SU-DHL-6 (cell line): ENCODE data around the gene LYZ.

Experiments used
- H2AFZ ChIP-seq: fragments of 200-600 bp; sonication (generic); 2 replicates; pipeline ENCODE4 v1.6.1; 2014; ENCODE audit warnings: low read depth, mild to moderate bottlenecking, moderate library complexity, mixed read lengths, antibody characterized with exemption, low read length; ENCODE audit not compliant: severe bottlenecking
- H3F3A ChIP-seq: fragments of 200-600 bp; shearing (Covaris generic); 2 replicates; pipeline ENCODE4 v1.6.0; 2016; ENCODE audit warnings: antibody characterized with exemption, mild to moderate bottlenecking; ENCODE audit not compliant: insufficient read depth
- H3K27ac ChIP-seq: fragments of 200-600 bp; sonication (generic); 2 replicates; pipeline ENCODE4 v1.5.1; 2016; ENCODE audit warnings: low read depth, mild to moderate bottlenecking, low read length, moderate library complexity, mixed read lengths
- H3K27me3 ChIP-seq: fragments of 200-600 bp; sonication (generic), shearing (Covaris generic); 2 replicates; pipeline ENCODE4 v1.6.0; 2014; ENCODE audit warnings: mild to moderate bottlenecking, low read length
- H3K36me3 ChIP-seq: fragments of 200-600 bp; sonication (generic); 2 replicates; pipeline ENCODE4 v1.6.1; 2014; ENCODE audit warnings: mild to moderate bottlenecking, low read length, mixed read lengths
- H3K4me2 ChIP-seq: fragments of 300-600, 200-600 bp; shearing (Covaris generic), sonication (generic); 2 replicates; pipeline ENCODE4 v1.6.0; 2014; ENCODE audit warnings: low read length, low read depth, mild to moderate bottlenecking; ENCODE audit not compliant: poor library complexity, severe bottlenecking
- H3K4me3 ChIP-seq: fragments of 200-600 bp; sonication (generic); 2 replicates; pipeline ENCODE4 v1.5.1; 2014; ENCODE audit warnings: antibody characterized with exemption, low read length, mild to moderate bottlenecking, mixed read lengths; ENCODE audit not compliant: insufficient read depth, poor library complexity, severe bottlenecking
- H3K79me2 ChIP-seq: fragments of 200-600 bp; sonication (generic); 2 replicates; pipeline ENCODE4 v1.6.1; 2014; ENCODE audit warnings: mild to moderate bottlenecking, low read length, moderate library complexity; ENCODE audit not compliant: insufficient read depth
- H3K9ac ChIP-seq: fragments of 200-600 bp; sonication (generic); 2 replicates; pipeline ENCODE4 v1.7.0; 2014; ENCODE audit warnings: mild to moderate bottlenecking, low read length
- H3K9me2 ChIP-seq: fragments of 200-600 bp; sonication (generic); replicated peaks from 2 replicates; pipeline ENCODE4 v1.6.1; 2014; ENCODE audit warnings: low read length; ENCODE audit not compliant: insufficient read depth
- H3K9me3 ChIP-seq: fragments of 200-600 bp; sonication (generic); 2 replicates; pipeline ENCODE4 v1.6.1; 2014; ENCODE audit warnings: low read length, mixed read lengths; ENCODE audit not compliant: insufficient read depth
- H4K20me1 ChIP-seq: fragments of 200-600 bp; sonication (generic); 2 replicates; pipeline ENCODE4 v1.6.1; 2014; ENCODE audit warnings: low read depth, mild to moderate bottlenecking, antibody characterized with exemption, low read length, moderate library complexity, mixed read lengths
- EZH2phosphoT487 ChIP-seq: fragments of 200-600 bp; sonication (generic), shearing (Covaris generic); conservative IDR thresholded peaks from 2 replicates; pipeline ENCODE4 v1.6.1; 2018; ENCODE audit warnings: mild to moderate bottlenecking, antibody characterized with exemption, low read length, moderate library complexity, mixed read lengths
- TF ChIP-seq, protein P1 (sequence below): fragments of 200-600 bp; sonication (generic); IDR thresholded peaks from one replicate; pipeline ENCODE4 v1.5.1; 2017; ENCODE audit warnings: antibody characterized with exemption, mild to moderate bottlenecking, low read length, moderate library complexity; ENCODE audit not compliant: insufficient read depth, poor library complexity, severe bottlenecking

LYZ gene

DNA sequence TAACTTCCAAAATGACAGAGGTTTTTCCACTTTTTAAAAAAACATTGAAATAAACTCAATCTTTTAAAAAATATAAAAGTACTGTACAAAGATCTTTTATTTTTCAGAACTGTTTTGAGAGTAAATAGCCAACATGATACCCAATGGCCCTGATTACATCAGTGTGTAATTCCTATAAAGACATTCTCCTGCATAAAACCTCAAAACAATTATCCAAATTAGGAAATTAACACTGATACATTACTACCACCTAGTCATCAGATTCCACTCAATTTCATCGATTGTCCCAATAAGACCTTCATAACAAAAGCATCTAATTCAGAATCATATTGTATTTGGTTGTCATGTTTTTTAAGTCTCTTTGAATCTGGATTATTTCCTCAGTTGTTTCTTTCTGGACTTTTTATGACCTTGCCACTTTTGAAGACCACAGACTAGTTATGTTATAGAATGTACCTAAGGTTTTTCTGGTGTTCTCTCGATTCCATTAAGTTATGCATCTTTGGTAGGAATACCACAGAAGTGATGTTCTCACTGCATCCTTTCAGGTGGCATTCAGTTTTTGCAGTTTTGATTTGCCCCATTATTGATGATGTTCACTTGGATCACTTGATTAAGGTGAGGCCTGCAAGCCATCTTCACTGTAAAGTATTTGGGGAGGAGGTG lies 7.3 kb downstream of the LYZ start:
- no peak for TF ChIP-seq EZH2phosphoT487
- TF ChIP-seq, protein P1, sequence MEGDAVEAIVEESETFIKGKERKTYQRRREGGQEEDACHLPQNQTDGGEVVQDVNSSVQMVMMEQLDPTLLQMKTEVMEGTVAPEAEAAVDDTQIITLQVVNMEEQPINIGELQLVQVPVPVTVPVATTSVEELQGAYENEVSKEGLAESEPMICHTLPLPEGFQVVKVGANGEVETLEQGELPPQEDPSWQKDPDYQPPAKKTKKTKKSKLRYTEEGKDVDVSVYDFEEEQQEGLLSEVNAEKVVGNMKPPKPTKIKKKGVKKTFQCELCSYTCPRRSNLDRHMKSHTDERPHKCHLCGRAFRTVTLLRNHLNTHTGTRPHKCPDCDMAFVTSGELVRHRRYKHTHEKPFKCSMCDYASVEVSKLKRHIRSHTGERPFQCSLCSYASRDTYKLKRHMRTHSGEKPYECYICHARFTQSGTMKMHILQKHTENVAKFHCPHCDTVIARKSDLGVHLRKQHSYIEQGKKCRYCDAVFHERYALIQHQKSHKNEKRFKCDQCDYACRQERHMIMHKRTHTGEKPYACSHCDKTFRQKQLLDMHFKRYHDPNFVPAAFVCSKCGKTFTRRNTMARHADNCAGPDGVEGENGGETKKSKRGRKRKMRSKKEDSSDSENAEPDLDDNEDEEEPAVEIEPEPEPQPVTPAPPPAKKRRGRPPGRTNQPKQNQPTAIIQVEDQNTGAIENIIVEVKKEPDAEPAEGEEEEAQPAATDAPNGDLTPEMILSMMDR = no peak
- no peak overlapping the region for H3K27ac ChIP-seq

DNA sequence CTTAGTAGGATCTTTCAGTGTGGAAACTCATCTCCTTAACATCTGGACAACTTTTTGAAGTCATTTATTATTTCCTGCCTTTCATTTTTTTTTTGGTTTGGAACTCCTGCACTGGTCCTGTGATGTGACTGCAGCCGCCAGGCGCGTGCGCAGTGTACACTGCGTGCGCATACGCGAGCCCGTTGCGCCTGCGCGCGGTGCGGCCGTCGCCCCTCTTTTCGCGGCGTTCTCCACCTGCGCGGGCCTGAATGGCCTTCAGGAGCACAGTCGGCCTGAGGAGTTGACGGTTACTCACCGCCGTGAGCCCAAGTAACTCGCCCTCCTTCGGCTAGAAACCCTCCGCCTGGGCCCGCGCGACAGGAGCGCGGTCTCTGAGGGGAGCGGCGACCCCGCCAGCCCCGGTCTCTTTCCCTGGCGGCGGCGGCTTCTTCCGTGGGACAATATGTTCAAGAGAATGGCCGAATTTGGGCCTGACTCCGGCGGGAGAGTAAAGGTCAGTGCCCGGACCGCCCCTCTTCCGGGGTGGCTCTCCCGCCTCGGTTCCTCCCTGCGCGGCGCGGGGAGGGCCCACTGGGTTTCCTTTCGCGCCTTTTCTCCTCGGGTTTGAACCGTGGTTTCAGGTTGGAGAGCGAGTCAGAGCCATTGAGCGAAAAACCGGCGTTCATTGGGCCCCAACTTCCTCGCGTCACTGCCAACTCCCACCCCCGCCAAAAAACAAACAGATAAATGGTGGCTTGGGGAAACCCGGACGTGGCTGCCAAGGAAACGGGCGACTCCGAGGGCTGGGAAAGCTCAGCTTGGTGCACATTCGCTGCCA lies 11.6 kb downstream of the LYZ start, which contains the start of gene YEATS4:
Gene YEATS4, plus strand, starts transcription at position 213 of the 817 bp plus-strand sequence. Its CDS starts 230 bp downstream, at position 443.
- Histone ChIP-seq H2AFZ (peak within 1 kb of the TSS; percentile 81), H3K36me3 (peaks cover 22% of the 10 kb centered on the region), H3F3A (peaks cover 5% of the 10 kb centered on the region; the same call in 1 of the 2 replicates), H3K79me2 (peaks cover 47% of the 10 kb centered on the region), H3K27me3 (no peaks in the 10 kb centered on the region), H4K20me1 (no peaks in the 10 kb centered on the region), H3K9me2 (no peaks in the 10 kb centered on the region), H3K27ac (peak within 1 kb of the TSS; percentile 83), H3K9ac (peak within 1 kb of the TSS; percentile 90), H3K9me3 (no peaks in the 10 kb centered on the region), H3K4me2 (peak within 1 kb of the TSS; percentile 82), H3K4me3 (peak within 1 kb of the TSS; percentile 70)
- TF ChIP-seq EZH2phosphoT487 = no peak
- TF ChIP-seq, protein P1 = no peak

More for the DNA sequence above, 7.3 kb downstream of the LYZ start:
- no peak overlapping the region for H3K4me2 ChIP-seq
- no peak overlapping the region for H3K9ac ChIP-seq
- no peak overlapping the region for H3K4me3 ChIP-seq
- H3K79me2 ChIP-seq = peaks cover 8% of the 10 kb centered on the region
- H3K9me2 ChIP-seq = no peaks in the 10 kb centered on the region
- H3K27me3 ChIP-seq = no peaks in the 10 kb centered on the region
- peaks cover 5% of the 10 kb centered on the region; the same call in 1 of the 2 replicates for H3F3A ChIP-seq
- H4K20me1 ChIP-seq = no peaks in the 10 kb centered on the region
- H3K9me3 ChIP-seq = no peaks in the 10 kb centered on the region
- H3K36me3 ChIP-seq = no peaks in the 10 kb centered on the region
- H2AFZ ChIP-seq = no peak overlapping the region

DNA sequence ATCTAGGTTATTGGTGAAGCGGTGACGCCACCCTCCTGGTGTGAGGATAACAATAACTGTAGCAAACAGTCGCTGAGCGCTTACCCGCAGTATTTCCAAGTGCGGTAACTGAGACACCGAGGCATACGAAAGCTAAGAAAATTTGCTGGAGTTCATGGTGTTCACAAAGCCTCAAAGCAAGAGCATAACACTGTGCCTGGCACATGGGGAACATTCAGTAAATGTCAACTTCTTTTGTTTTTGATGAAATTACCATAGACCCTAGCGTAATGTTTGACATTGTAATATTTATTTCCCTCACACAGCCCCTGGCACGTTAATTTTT lies 12.1 kb downstream of the LYZ start:
- Histone ChIP-seq H4K20me1 (no peaks in the 10 kb centered on the region), H2AFZ (no peak overlapping the region), H3K27ac (peak overlapping the region; percentile 83), H3K27me3 (no peaks in the 10 kb centered on the region), H3K79me2 (peaks cover 53% of the 10 kb centered on the region), H3K4me3 (peak overlapping the region; percentile 70), H3K9ac (peak overlapping the region; percentile 90), H3K9me2 (no peaks in the 10 kb centered on the region), H3K36me3 (peaks cover 23% of the 10 kb centered on the region), H3F3A (peaks cover 5% of the 10 kb centered on the region; the same call in 1 of the 2 replicates), H3K9me3 (no peaks in the 10 kb centered on the region), H3K4me2 (peak overlapping the region; percentile 82)
- TF ChIP-seq EZH2phosphoT487 = no peak
- TF ChIP-seq, protein P1 = no peak
